ENCODE results near the gene ANG. TPM values are rescaled to one million over a fixed set of nuclear protein-coding genes. Genes with fewer than 3 reads are reported as not detected.

Gene ANG
- total RNA-seq, 2 experiments from 2014 or later: 0.27 to 0.92 TPM

DNA sequence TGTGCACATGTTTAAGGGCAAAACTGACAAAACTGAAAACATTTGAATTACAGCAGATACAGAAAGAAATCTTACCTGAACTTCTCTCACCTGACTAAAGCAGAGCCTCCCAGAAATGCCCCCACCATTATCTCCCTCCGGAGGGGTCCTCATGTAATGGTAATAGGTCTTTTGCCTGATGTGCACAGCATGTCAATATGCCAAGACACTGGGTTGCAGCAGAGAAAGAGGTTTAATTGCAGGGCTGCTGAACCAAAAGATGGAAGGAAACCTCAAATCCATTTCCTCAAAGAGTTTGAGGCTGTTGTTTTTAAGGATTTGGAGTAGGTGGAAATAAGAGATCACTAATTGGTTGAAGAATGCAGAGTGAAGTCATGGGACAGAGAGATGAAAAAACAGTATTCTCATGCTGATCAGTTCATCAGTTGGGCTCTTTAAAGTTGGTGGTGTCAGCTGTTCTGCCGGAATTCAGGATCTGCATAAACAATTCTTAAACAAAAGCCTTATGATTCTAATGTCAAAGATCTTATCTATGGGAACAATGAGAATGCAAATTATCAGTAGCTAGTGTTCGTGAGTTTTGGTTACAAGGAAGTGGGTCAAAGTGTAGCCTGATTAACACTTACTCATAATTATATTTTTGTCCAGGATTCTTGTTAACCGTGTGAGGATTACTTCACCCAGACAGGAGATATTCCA, 18.2 kb downstream of the ANG start:
- no peaks in the 10 kb centered on the region for H3K27me3 ChIP-seq (ENCODE audit: control insufficient read depth in 1 of 2, insufficient read depth in 2 of 2, low read length in 2 of 2)
- POLR2A ChIA-PET: no interaction called here
- H3K4me1 ChIP-seq (ENCODE audit: insufficient read depth, low read length): no peaks in the 10 kb centered on the region
- Mint-ChIP-seq H3K4me3 (no peak overlapping the region), H3K27me3 (peaks cover 5% of the 10 kb centered on the region), H3K9me3 (no peaks in the 10 kb centered on the region), H3K4me1 (ENCODE audit: low read depth) (no peaks in the 10 kb centered on the region), H3K27ac (no peak overlapping the region), H3K36me3 (ENCODE audit: low read depth) (no peaks in the 10 kb centered on the region)
- no peaks in the 10 kb centered on the region for H3K36me3 ChIP-seq (ENCODE audit: insufficient read depth, low read length)
- DNase-seq (no peak), ATAC-seq (ENCODE audit: poor library complexity) (no peak)
- intact Hi-C loops (cut with DNase I, micrococcal nuclease): no loop called here
- no peak overlapping the region for H3K27ac ChIP-seq (ENCODE audit: low read depth in 1 of 2, low read length in 2 of 2)
- TF ChIP-seq, protein P1, sequence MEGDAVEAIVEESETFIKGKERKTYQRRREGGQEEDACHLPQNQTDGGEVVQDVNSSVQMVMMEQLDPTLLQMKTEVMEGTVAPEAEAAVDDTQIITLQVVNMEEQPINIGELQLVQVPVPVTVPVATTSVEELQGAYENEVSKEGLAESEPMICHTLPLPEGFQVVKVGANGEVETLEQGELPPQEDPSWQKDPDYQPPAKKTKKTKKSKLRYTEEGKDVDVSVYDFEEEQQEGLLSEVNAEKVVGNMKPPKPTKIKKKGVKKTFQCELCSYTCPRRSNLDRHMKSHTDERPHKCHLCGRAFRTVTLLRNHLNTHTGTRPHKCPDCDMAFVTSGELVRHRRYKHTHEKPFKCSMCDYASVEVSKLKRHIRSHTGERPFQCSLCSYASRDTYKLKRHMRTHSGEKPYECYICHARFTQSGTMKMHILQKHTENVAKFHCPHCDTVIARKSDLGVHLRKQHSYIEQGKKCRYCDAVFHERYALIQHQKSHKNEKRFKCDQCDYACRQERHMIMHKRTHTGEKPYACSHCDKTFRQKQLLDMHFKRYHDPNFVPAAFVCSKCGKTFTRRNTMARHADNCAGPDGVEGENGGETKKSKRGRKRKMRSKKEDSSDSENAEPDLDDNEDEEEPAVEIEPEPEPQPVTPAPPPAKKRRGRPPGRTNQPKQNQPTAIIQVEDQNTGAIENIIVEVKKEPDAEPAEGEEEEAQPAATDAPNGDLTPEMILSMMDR (IDR thresholded peaks at IDR 0.05): no peak
- CTCF ChIA-PET: interaction anchor here (1.4 kb wide), 1 partner anchor 10 kb away, joined by 3 read pairs; no protein-coding TSS in a partner anchor
- no peaks in the 10 kb centered on the region for H3K9me3 ChIP-seq (ENCODE audit: control insufficient read depth in 1 of 2, insufficient read depth in 1 of 2, low read length in 2 of 2)
- H3K4me3 ChIP-seq (ENCODE audit: low read length): no peak overlapping the region

DNA sequence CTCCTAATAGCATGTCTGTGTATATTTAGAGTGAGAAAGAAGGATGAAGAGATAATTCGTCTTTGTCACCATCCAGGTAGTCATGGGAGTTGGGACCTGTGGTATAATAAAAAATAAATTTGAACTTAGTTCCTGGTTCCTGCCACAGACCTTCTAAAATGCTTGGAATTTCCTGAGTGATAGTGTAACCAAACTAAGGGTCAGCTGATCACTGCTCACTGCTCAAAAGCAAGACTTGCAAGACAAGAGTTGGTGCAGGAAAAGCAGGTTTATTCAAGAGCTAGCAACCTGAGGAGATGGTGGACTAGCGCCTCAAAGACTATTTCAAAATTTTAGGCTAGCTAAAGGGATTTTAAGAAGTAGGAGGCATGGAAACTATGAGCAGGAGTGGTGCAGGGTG, 19.1 kb downstream of the ANG start:
- H3K9me3 Mint-ChIP-seq: no peaks in the 10 kb centered on the region
- Histone ChIP-seq H3K27ac (ENCODE audit: low read depth in 1 of 2, low read length in 2 of 2) (no peak overlapping the region), H3K9me3 (ENCODE audit: control insufficient read depth in 1 of 2, insufficient read depth in 1 of 2, low read length in 2 of 2) (no peaks in the 10 kb centered on the region), H3K4me1 (ENCODE audit: insufficient read depth, low read length) (no peaks in the 10 kb centered on the region), H3K36me3 (ENCODE audit: insufficient read depth, low read length) (no peaks in the 10 kb centered on the region), H3K27me3 (ENCODE audit: control insufficient read depth in 1 of 2, insufficient read depth in 2 of 2, low read length in 2 of 2) (no peaks in the 10 kb centered on the region), H3K4me3 (ENCODE audit: low read length) (no peak overlapping the region)
- ChIA-PET POLR2A (no interaction called here), CTCF (interaction anchor here (1.4 kb wide), 1 partner anchor 11 kb away, joined by 3 read pairs; no protein-coding TSS in a partner anchor)
- no peak overlapping the region for H3K4me3 Mint-ChIP-seq
- intact Hi-C loops (cut with DNase I, micrococcal nuclease): no loop called here
- ATAC-seq (ENCODE audit: poor library complexity) (no peak), DNase-seq (no peak)
- H3K27me3 Mint-ChIP-seq: peaks cover 5% of the 10 kb centered on the region
- TF ChIP-seq, protein P1 (IDR thresholded peaks at IDR 0.05): no peak
- H3K27ac Mint-ChIP-seq: no peak overlapping the region
- no peaks in the 10 kb centered on the region for H3K4me1 Mint-ChIP-seq (ENCODE audit: low read depth)
- no peaks in the 10 kb centered on the region for H3K36me3 Mint-ChIP-seq (ENCODE audit: low read depth)

DNA sequence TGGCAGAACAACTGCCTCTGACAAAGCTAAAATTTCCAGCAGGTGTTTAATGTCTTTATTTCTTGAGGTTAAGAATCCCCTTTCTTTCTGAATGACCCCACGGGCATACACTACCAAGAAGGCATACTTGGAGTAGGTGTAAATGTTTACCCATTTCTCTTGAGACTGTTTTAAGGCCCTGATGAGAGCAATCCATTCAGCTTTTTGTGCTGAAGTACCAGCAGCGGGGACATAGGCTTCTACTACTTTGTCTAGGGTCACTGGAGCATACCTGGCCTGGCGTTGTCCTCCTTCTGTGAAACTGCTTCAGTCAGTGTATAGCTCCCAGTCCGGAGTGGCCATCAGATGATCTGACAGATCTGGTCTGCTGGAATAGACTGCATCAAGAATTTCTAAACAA, 22.7 kb downstream of the ANG start:
- Mint-ChIP-seq H3K9me3 (no peaks in the 10 kb centered on the region), H3K36me3 (ENCODE audit: low read depth) (no peaks in the 10 kb centered on the region), H3K27ac (no peak overlapping the region), H3K27me3 (peaks cover 10% of the 10 kb centered on the region), H3K4me1 (ENCODE audit: low read depth) (peaks cover 6% of the 10 kb centered on the region), H3K4me3 (no peak overlapping the region)
- intact Hi-C loops (cut with DNase I, micrococcal nuclease): no loop called here
- ChIA-PET CTCF (no interaction called here), POLR2A (no interaction called here)
- Histone ChIP-seq H3K27me3 (ENCODE audit: control insufficient read depth in 1 of 2, insufficient read depth in 2 of 2, low read length in 2 of 2) (peaks cover 0 to 7% of the 10 kb centered on the region in 2 experiments), H3K4me3 (ENCODE audit: low read length) (no peak overlapping the region), H3K4me1 (ENCODE audit: insufficient read depth, low read length) (no peaks in the 10 kb centered on the region), H3K9me3 (ENCODE audit: control insufficient read depth in 1 of 2, insufficient read depth in 1 of 2, low read length in 2 of 2) (no peaks in the 10 kb centered on the region), H3K27ac (ENCODE audit: low read depth in 1 of 2, low read length in 2 of 2) (no peak overlapping the region), H3K36me3 (ENCODE audit: insufficient read depth, low read length) (no peaks in the 10 kb centered on the region)
- no peak for ATAC-seq (ENCODE audit: poor library complexity)
- DNase-seq: no peak
- TF ChIP-seq, protein P1 (IDR thresholded peaks at IDR 0.05): no peak

Measured in CD4-positive, alpha-beta T cell (primary cell).